HepG2 (cell line): Measurements from ENCODE around the gene THRA. TPM values are rescaled to one million over a fixed set of nuclear protein-coding genes. Genes with fewer than 3 reads are reported as not detected.
A peak's percentile ranks its signal among the peaks of the same experiment; 100 is the strongest.

Experiments used
- ATAC-seq: fragments of 200-7000 bp; cut with Tn5 transposase; 3 replicates; pipeline ENCODE4 v1.9.1; 2020; ENCODE audit warnings: mild to moderate bottlenecking, moderate library complexity
- BruUV-seq: library from RNA; stranded (reverse); fragments of 400-500 nt; replicated peaks from 2 replicates; lab custom pipeline; 2021; lab: Mats Ljungman, UMichigan
- CTCF ChIA-PET: fragments of 300-600 bp; formaldehyde crosslinking; extraction: SDS; loops from one replicate; lab custom pipeline; 2021; ENCODE audit warnings: low total read pairs, inconsistent platforms, low intra/inter-chr PET ratio; lab: Yijun Ruan, JAX
- POLR2A ChIA-PET: fragments of 350-600 bp; sonication (Branson Sonifier 250); formaldehyde crosslinking; loops from one replicate; lab custom pipeline; 2020; ENCODE audit warnings: antibody characterized with exemption, inconsistent platforms; lab: Yijun Ruan, JAX
- DNase-seq: peaks from one replicate; pipeline ENCODE4 v3.0.0-alpha.2; 2015; ENCODE audit warnings: low spot score
- FAIRE-seq: peaks from 3 replicates; lab custom pipeline; 2011; peaks lifted over from hg19 to GRCh38; lab: Jason Lieb, UNC
- H2AFZ ChIP-seq: one replicate; pipeline ENCODE4 v1.6.1; 2011; ENCODE audit warnings: low read length, inconsistent platforms
- H3K27ac ChIP-seq: fragments of 300-600 bp; 3 replicates; pipeline ENCODE4 v1.8.0; 2011; ENCODE audit warnings: mixed run types, mild to moderate bottlenecking, mixed read lengths, low read length, inconsistent platforms; ENCODE audit not compliant: insufficient read depth; ENCODE audit errors: extremely low read length
- H3K27me3 ChIP-seq, 2 experiments: fragments of 200-600 bp in 1 of 2; 2 replicates in 1 of 2; 3 replicates in 1 of 2; pipeline versions ENCODE4 v1.6.0 to v1.8.0; 2011; ENCODE audit warnings: low read length in 2 of 2, mild to moderate bottlenecking in 2 of 2, moderate library complexity in 2 of 2, inconsistent platforms in 1 of 2; ENCODE audit not compliant: insufficient read depth in 2 of 2, control insufficient read depth in 1 of 2
- H3K36me3 ChIP-seq, 2 experiments: fragments of 200-600 bp in 1 of 2; replicated peaks in 1 of 2; 2 replicates in 1 of 2; 3 replicates in 1 of 2; pipeline versions ENCODE4 v1.5.1 to v1.8.0; 2011; ENCODE audit warnings: low read length in 2 of 2, inconsistent platforms in 1 of 2; ENCODE audit not compliant: insufficient read depth in 2 of 2, control insufficient read depth in 1 of 2
- H3K4me1 ChIP-seq: 2 replicates; pipeline ENCODE4 v1.5.1; 2012; ENCODE audit warnings: low read length, inconsistent platforms; ENCODE audit not compliant: insufficient read depth
- H3K4me2 ChIP-seq: 2 replicates; pipeline ENCODE4 v1.6.0; 2011; ENCODE audit warnings: low read depth, low read length, inconsistent platforms
- H3K4me3 ChIP-seq, 3 experiments: fragments of 200-600 bp in 1 of 3; sonication (generic), shearing (Covaris generic) in 1 of 3; replicated peaks in 1 of 3; 2 replicates each; pipeline ENCODE4 v1.5.1; 2011 to 2016; ENCODE audit warnings: low read length in 3 of 3, inconsistent platforms in 2 of 3, low read depth in 2 of 3, mild to moderate bottlenecking in 2 of 3, control low read depth in 1 of 3, mixed read lengths in 1 of 3; ENCODE audit not compliant: insufficient read depth in 1 of 3
- H3K79me2 ChIP-seq: one replicate; pipeline ENCODE4 v1.6.1; 2011; ENCODE audit warnings: low read length, inconsistent platforms; ENCODE audit not compliant: insufficient read depth
- H3K9ac ChIP-seq: 2 replicates; pipeline ENCODE4 v1.6.0; 2011; ENCODE audit warnings: mild to moderate bottlenecking, low read depth, low read length, inconsistent platforms; ENCODE audit not compliant: insufficient read depth
- H3K9me3 ChIP-seq: 2 replicates; pipeline ENCODE4 v1.5.1; 2012; ENCODE audit warnings: mild to moderate bottlenecking, low read length
- H4K20me1 ChIP-seq: 2 replicates; pipeline ENCODE4 v1.6.0; 2011; ENCODE audit warnings: inconsistent platforms, mild to moderate bottlenecking, low read length, moderate library complexity; ENCODE audit not compliant: insufficient read depth
- ATRX ChIP-seq: sonication (generic); formaldehyde crosslinking; IDR thresholded peaks from 2 replicates; pipeline ENCODE4 v1.4.0; 2020; ENCODE audit warnings: missing genetic modification reagents, borderline replicate concordance
- CAMTA2 ChIP-seq: sonication (generic); formaldehyde crosslinking; IDR thresholded peaks from 2 replicates; pipeline ENCODE4 v1.4.0; 2020; ENCODE audit warnings: mild to moderate bottlenecking, missing genetic modification reagents, borderline replicate concordance
- CHD4 ChIP-seq: fragments of 200-600 bp; sonication (generic); IDR thresholded peaks from 2 replicates; pipeline ENCODE4 v1.7.0; 2017; ENCODE audit warnings: mild to moderate bottlenecking, low read length, borderline replicate concordance
- EP300 ChIP-seq, 3 experiments: sonication (generic) in 1 of 3; formaldehyde crosslinking in 1 of 3; IDR thresholded peaks; 2 replicates each; pipeline versions ENCODE4 v1.5.1 to v1.6.1; 2011 to 2020; ENCODE audit warnings: low read depth in 2 of 3, low read length in 2 of 3, borderline replicate concordance in 1 of 3, improper control_type of control experiment in 1 of 3, mild to moderate bottlenecking in 1 of 3, missing genetic modification reagents in 1 of 3, moderate library complexity in 1 of 3
- HMG20A ChIP-seq: IDR thresholded peaks from 2 replicates; pipeline ENCODE4 v1.6.1; 2016; ENCODE audit warnings: borderline replicate concordance
- MBD4 ChIP-seq: IDR thresholded peaks from 2 replicates; pipeline ENCODE4 v1.6.1; 2012; ENCODE audit warnings: low read length, inconsistent platforms, borderline replicate concordance
- PRPF4 ChIP-seq: fragments of 200-400 bp; formaldehyde crosslinking; IDR thresholded peaks from 2 replicates; pipeline ENCODE4 v1.6.1; 2016; ENCODE audit warnings: low read length, low read depth; ENCODE audit not compliant: poor library complexity, severe bottlenecking
- RFX5 ChIP-seq: IDR thresholded peaks from 2 replicates; pipeline ENCODE4 v1.6.1; 2011; ENCODE audit warnings: low read depth, low read length, improper control_type of control experiment
- SMAD9 ChIP-seq: sonication (generic); formaldehyde crosslinking; IDR thresholded peaks from 2 replicates; pipeline ENCODE4 v1.5.1; 2020; ENCODE audit warnings: mild to moderate bottlenecking, missing genetic modification reagents
- SPEN ChIP-seq: sonication (generic); formaldehyde crosslinking; IDR thresholded peaks from 2 replicates; pipeline ENCODE4 v1.5.1; 2020; ENCODE audit warnings: low read depth, mild to moderate bottlenecking, missing genetic modification reagents
- STAT5B ChIP-seq: sonication (generic); formaldehyde crosslinking; IDR thresholded peaks from 2 replicates; pipeline ENCODE4 v1.4.0; 2020; ENCODE audit warnings: missing genetic modification reagents
- ZNF205 ChIP-seq: IDR thresholded peaks from 2 replicates; pipeline ENCODE4 v1.6.1; 2018; ENCODE audit warnings: missing biosample characterization, missing genetic modification reagents
- ZNF329 ChIP-seq: sonication (generic); formaldehyde crosslinking; IDR thresholded peaks from 2 replicates; pipeline ENCODE4 v1.9.0; 2021; ENCODE audit warnings: low read depth, mild to moderate bottlenecking, missing genetic modification reagents
- ZNF33B ChIP-seq: sonication (generic); formaldehyde crosslinking; IDR thresholded peaks from 2 replicates; pipeline ENCODE4 v1.5.1; 2020; ENCODE audit warnings: mild to moderate bottlenecking, missing genetic modification reagents
- ZNF510 ChIP-seq: sonication (generic); formaldehyde crosslinking; IDR thresholded peaks from 2 replicates; pipeline ENCODE4 v1.4.0; 2020; ENCODE audit warnings: low read depth, mild to moderate bottlenecking, missing genetic modification reagents
- ZNF720 ChIP-seq: sonication (generic); formaldehyde crosslinking; IDR thresholded peaks from 2 replicates; pipeline ENCODE4 v1.4.0; 2020; ENCODE audit warnings: missing genetic modification reagents
- ZNF724P ChIP-seq: sonication (generic); formaldehyde crosslinking; IDR thresholded peaks from 2 replicates; pipeline ENCODE4 v1.8.0; 2022; ENCODE audit warnings: missing genetic modification reagents, borderline replicate concordance
- ZNF839 ChIP-seq: sonication (generic); formaldehyde crosslinking; IDR thresholded peaks from 2 replicates; pipeline ENCODE4 v1.4.0; 2020; ENCODE audit warnings: missing genetic modification reagents, mild to moderate bottlenecking, borderline replicate concordance
- WGBS: methylation state at CpG from one replicate; pipeline ENCODE4 v1.1.6; 2017; ENCODE audit warnings: low lambda C conversion rate; 5-methylcytosine and 5-hydroxymethylcytosine counted together
- in situ Hi-C: cut with HindIII; loops from 2 replicates; pipeline ENCODE4 v1.10.0; 2017; ENCODE audit warnings: low pct_unique_long_range_greater_than_20kb; ENCODE audit not compliant: extremely low pct_ligation_motif_present
- intact Hi-C: fragments of 100-400 bp; cut with micrococcal nuclease; formaldehyde crosslinking; loops from one replicate; pipeline ENCODE4 v1.10.0; 2022; ENCODE audit not compliant: unreplicated experiment
- polyA plus RNA-seq, 8 experiments: library from polyadenylated mRNA; depleted of rRNA in 3 of 8; stranded (reverse) in 7 of 8; unstranded in 1 of 8; fragments of >200 nt; fragmentation: Illumina TruSeq in 4 of 8; extraction: Trizol in 4 of 8; gene quantifications; 2 replicates each; pipeline versions ENCODE4 v1.2.1 to v1.2.3, GENCODE V29; 2011 to 2016; ENCODE audit warnings: low read depth in 4 of 8, missing spikeins in 1 of 8, mixed read lengths in 1 of 8; ENCODE audit not compliant: insufficient read depth in 1 of 8
- total RNA-seq, 5 experiments: library from RNA; depleted of rRNA; stranded (reverse); fragments of >200 nt; fragmentation: Illumina TruSeq; extraction: Trizol; gene quantifications; 2 replicates each; pipeline ENCODE4 v1.2.3, GENCODE V29; 2016; ENCODE audit warnings: low read depth in 1 of 5
- TF ChIP-seq, protein P1 (sequence below): sonication (generic); formaldehyde crosslinking; IDR thresholded peaks from 2 replicates; pipeline ENCODE4 v1.4.0; 2020; ENCODE audit warnings: missing genetic modification reagents
- TF ChIP-seq, protein P2 (sequence below): IDR thresholded peaks from 2 replicates; pipeline ENCODE4 v1.6.1; 2016; ENCODE audit warnings: missing genetic modification reagents, missing compliant biosample characterization
- TF ChIP-seq, protein P3 (sequence below): sonication (generic); formaldehyde crosslinking; IDR thresholded peaks from 2 replicates; pipeline ENCODE4 v1.4.0; 2020; ENCODE audit warnings: missing genetic modification reagents

Gene THRA
- total and polyA plus RNA-seq, 2 of the 13 experiments (the other 11 are each of a cell fraction or from before 2014, with no cell fraction given), result 8.0 to 9.9 TPM

GRCh38 chr17:40097931-40098845 lies 35.4 kb downstream of the THRA start:
- ChIA-PET POLR2A (interaction anchor here (0.8 to 8.1 kb wide), 18 partner anchors 9 to 397 kb away, joined by 3 to 568 read pairs (median 10); partner anchors contain the start of genes CASC3, CSF3, MED24 and MSL1), CTCF (no interaction called here)
- Histone ChIP-seq H2AFZ (no peak overlapping the region), H3K79me2 (peaks cover 18% of the 10 kb centered on the region), H3K27ac (peak overlapping the region; percentile 95), H3K4me3 (peak overlapping the region; percentile 13 to 55 (median 22); a peak in 5 of 6 replicates), H3K27me3 (no peaks in the 10 kb centered on the region; a peak in 1 of 5 replicates), H3K9ac (peak overlapping the region; percentile 74), H4K20me1 (no peaks in the 10 kb centered on the region), H3K36me3 (peaks cover 25 to 41% of the 10 kb centered on the region in 2 experiments), H3K9me3 (no peaks in the 10 kb centered on the region), H3K4me1 (peaks cover 59% of the 10 kb centered on the region), H3K4me2 (peak overlapping the region; percentile 91)
- BruUV-seq, result no TSS peak
- WGBS, result 20% methylated on average over 7 of the region's 9 CpGs
- peak; percentile 27 for ATAC-seq
- in situ Hi-C loops (no loop called here), intact Hi-C loops (no loop called here)
- FAIRE-seq, result peak; percentile 97
- DNase-seq, result peak; percentile 93
- TF ChIP-seq ZNF329 (CRISPR knock-in tag) (no peak), HMG20A (CRISPR knock-in tag) (peak; percentile 68; the same call in 1 of the 2 replicates), ZNF205 (CRISPR knock-in tag) (0 out of 2 replicates have a peak, but pooled peaks have one; percentile 22), PRPF4 (no peak), ZNF720 (CRISPR knock-in tag) (no peak), ATRX (no peak), ZNF839 (peak; percentile 64; the same call in 1 of the 2 replicates), RFX5 (peak; percentile 86), MBD4 (no peak), EP300 (IDR thresholded peaks at IDR 0.05; ENCODE audit: low read depth in 2 of 2, low read length in 2 of 2) (peak in 1 of 2 experiments; percentile 59; a peak in 1 of 4 replicates), EP300 (CRISPR knock-in tag; IDR thresholded peaks at IDR 0.05; ENCODE audit: borderline replicate concordance) (peak; percentile 80; the same call in 1 of the 2 replicates), SMAD9 (CRISPR knock-in tag) (0 out of 2 replicates have a peak, but pooled peaks have one; percentile 12), ZNF724P (CRISPR knock-in tag) (peak; percentile 96; the same call in 1 of the 2 replicates), STAT5B (CRISPR knock-in tag) (no peak), CHD4 (peak; percentile 93; the same call in 1 of the 2 replicates), ZNF510 (CRISPR knock-in tag) (peak; percentile 64), ZNF33B (CRISPR knock-in tag) (peak; percentile 25; the same call in 1 of the 2 replicates), CAMTA2 (CRISPR knock-in tag) (no peak), SPEN (peak; percentile 86)
- TF ChIP-seq, protein P1, sequence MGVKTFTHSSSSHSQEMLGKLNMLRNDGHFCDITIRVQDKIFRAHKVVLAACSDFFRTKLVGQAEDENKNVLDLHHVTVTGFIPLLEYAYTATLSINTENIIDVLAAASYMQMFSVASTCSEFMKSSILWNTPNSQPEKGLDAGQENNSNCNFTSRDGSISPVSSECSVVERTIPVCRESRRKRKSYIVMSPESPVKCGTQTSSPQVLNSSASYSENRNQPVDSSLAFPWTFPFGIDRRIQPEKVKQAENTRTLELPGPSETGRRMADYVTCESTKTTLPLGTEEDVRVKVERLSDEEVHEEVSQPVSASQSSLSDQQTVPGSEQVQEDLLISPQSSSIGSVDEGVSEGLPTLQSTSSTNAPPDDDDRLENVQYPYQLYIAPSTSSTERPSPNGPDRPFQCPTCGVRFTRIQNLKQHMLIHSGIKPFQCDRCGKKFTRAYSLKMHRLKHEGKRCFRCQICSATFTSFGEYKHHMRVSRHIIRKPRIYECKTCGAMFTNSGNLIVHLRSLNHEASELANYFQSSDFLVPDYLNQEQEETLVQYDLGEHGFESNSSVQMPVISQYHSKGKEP (CRISPR knock-in tag), result no peak
- TF ChIP-seq, protein P2, sequence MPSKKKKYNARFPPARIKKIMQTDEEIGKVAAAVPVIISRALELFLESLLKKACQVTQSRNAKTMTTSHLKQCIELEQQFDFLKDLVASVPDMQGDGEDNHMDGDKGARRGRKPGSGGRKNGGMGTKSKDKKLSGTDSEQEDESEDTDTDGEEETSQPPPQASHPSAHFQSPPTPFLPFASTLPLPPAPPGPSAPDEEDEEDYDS (CRISPR knock-in tag), result peak; percentile 55
- TF ChIP-seq, protein P3, sequence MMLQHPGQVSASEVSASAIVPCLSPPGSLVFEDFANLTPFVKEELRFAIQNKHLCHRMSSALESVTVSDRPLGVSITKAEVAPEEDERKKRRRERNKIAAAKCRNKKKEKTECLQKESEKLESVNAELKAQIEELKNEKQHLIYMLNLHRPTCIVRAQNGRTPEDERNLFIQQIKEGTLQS (CRISPR knock-in tag), result peak; percentile 50
